ENCODE data around the gene TBC1D8.

Gene TBC1D8

GRCh38 chr2:101111262-101111838 is 39.8 kb downstream of the TBC1D8 start:
- in situ Hi-C loops (cut with MboI; ENCODE audit: low sequenced_read_pairs, unreplicated experiment): no loop called here
- no peak for TF ChIP-seq CTCF (IDR thresholded peaks at IDR 0.05; ENCODE audit: borderline replicate concordance, control extremely low read depth, extremely low read depth, insufficient read depth, missing control alignments)
- DNase-seq (ENCODE audit: low spot score): no peak

DNA sequence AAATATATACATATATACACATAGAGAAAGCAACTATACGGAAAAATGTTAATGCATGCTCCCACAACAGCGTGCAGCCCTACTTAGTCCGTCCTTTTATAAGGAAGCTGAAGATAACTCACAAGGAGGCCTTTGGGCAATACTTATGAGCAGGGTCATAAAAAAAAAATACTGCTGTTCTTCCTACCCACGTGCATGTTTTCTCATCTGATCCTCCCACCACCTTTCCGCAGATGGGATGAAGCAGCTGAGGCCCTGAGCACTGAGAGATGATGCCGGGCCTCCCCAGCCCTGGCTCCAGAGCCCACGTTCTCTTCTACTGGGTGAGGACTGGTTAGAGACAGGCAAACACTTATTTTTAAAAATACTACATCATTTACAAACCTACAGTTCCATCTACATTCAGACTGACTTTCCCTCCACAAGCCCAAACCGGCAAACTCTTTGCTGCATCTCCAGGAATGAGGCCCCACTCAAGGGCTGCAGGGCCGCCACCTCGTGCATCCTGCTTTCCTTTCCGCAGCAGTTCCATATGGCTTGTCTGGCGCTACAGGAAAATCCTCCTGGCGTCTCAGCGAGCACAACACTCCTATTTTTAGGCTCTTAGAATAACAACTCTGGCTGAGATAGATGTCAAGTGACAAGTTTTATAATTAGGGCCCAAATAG is 41.6 kb downstream of the TBC1D8 start:
- DNase-seq (ENCODE audit: low spot score): no peak
- no peak for TF ChIP-seq CTCF (IDR thresholded peaks at IDR 0.05; ENCODE audit: borderline replicate concordance, control extremely low read depth, extremely low read depth, insufficient read depth, missing control alignments)
- in situ Hi-C loops (cut with MboI; ENCODE audit: low sequenced_read_pairs, unreplicated experiment): no loop called here

- in situ Hi-C loops (cut with MboI; ENCODE audit: low sequenced_read_pairs, unreplicated experiment): no loop called here
- no peak for TF ChIP-seq CTCF (IDR thresholded peaks at IDR 0.05; ENCODE audit: borderline replicate concordance, control extremely low read depth, extremely low read depth, insufficient read depth, missing control alignments)
- DNase-seq (ENCODE audit: low spot score): no peak
Measured at GRCh38 chr2:101108357-101108756, 42.8 kb downstream of the TBC1D8 start.

DNA sequence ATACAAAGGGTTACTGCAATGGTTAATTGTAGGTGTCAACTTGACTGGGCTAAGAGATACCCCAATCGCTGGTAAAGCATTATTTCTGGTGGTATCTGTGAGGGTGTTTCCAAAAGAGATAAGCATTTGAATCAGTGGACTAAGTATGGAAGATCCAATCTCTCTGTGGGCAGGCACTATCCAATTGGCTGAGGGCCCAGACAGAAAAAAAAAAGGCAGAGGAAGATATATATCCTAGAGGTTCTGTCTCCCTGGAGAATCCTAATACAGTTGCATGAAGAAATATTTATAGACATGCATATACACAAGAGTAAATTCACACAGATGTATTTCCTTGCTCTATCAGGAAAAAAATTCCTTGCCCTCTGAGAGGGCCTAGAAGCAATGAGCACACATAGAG is 43.9 kb downstream of the TBC1D8 start:
- DNase-seq (ENCODE audit: low spot score): no peak
- TF ChIP-seq CTCF (IDR thresholded peaks at IDR 0.05; ENCODE audit: borderline replicate concordance, control extremely low read depth, extremely low read depth, insufficient read depth, missing control alignments): no peak
- in situ Hi-C loops (cut with MboI; ENCODE audit: low sequenced_read_pairs, unreplicated experiment): no loop called here

- in situ Hi-C loops (cut with MboI; ENCODE audit: low sequenced_read_pairs, unreplicated experiment): no loop called here
- no peak for DNase-seq (ENCODE audit: low spot score)
- no peak for TF ChIP-seq CTCF (IDR thresholded peaks at IDR 0.05; ENCODE audit: borderline replicate concordance, control extremely low read depth, extremely low read depth, insufficient read depth, missing control alignments)
Measured at GRCh38 chr2:101106453-101107181, 44.6 kb downstream of the TBC1D8 start.

- in situ Hi-C loops (cut with MboI; ENCODE audit: low sequenced_read_pairs, unreplicated experiment): no loop called here
Measured at GRCh38 chr2:101105654-101106053, 45.5 kb downstream of the TBC1D8 start.

More at GRCh38 chr2:101105654-101106053, 45.5 kb downstream of the TBC1D8 start:
- TF ChIP-seq CTCF (IDR thresholded peaks at IDR 0.05; ENCODE audit: borderline replicate concordance, control extremely low read depth, extremely low read depth, insufficient read depth, missing control alignments): no peak
- no peak for DNase-seq (ENCODE audit: low spot score)

All from GM13976 (cell line).